ENCODE results near the gene AMFR.

Gene AMFR

DNA sequence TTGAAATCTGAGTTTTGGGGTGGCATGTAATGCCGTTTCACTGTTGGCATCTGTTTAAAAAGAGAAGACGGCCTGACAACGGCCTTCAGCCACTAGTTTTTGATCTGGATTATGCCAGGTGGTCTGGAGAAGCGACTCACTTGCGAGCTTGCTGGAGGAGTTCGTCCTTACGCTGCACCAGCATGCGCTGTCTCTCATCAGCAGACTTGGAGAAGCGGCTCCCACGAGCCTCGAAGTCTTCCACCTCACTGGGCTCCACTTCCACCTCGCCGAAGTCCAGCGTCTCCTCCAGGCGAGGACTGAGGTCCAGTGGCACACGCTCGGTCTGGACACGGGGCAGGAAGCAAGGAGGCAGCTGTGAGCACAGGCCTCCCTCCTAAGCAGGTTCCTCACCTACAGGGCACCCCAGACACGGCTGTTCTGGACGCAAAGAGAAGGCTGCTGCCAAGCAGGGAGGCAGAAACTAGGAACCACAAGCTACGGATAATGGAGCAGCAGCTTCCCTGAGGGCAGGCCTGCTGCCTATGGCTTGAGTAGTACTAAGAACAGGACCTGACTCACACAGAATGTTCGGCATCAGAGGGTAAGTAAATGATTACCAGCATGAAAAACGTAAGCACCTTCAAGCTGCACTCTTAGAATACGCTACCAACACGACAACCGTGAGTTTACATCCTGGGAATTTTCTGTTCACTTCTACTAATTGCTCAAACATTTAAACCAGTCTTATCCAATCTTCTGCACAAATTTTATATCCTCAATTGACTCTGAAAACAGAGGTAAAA, 61.4 kb downstream of the AMFR start:
- no peak for DNase-seq

- no peak for DNase-seq
Observed at GRCh38 chr16:56363181-56363716, 62.1 kb downstream of the AMFR start.

- DNase-seq, result no peak
Observed at GRCh38 chr16:56362706-56363105, 62.6 kb downstream of the AMFR start.

GRCh38 chr16:56362057-56362655, 63.2 kb downstream of the AMFR start:
- DNase-seq, result peak; percentile 1

GRCh38 chr16:56360117-56361008, 65.0 kb downstream of the AMFR start:
- no peak for DNase-seq

DNA sequence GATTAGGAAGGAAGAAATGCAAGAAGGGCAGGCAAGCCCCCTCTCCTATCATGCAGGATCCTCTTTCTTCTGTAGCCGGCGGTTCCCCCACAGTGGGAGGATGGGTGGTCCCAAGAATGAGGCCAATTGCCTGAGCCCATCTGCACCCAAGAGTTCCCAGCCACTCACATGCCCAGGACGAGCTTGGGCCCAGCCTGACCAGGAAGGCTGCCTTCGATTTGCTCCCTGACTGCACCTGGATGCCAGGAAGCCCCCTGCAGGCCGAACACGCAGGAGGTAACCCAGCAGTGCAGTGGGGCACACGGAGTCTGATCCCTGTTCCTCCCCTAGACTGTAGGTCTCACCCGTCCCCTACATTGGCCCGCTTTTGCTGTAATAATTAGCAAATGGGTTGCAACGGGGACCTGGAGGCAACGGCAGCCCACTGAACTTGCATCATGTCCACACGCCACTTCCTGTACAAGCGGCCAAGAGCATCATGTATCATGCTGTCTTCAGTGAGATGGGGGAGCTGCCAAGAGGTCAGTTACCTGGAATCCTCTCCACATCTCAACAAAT, 67.5 kb downstream of the AMFR start:
- no peak for DNase-seq

DNA sequence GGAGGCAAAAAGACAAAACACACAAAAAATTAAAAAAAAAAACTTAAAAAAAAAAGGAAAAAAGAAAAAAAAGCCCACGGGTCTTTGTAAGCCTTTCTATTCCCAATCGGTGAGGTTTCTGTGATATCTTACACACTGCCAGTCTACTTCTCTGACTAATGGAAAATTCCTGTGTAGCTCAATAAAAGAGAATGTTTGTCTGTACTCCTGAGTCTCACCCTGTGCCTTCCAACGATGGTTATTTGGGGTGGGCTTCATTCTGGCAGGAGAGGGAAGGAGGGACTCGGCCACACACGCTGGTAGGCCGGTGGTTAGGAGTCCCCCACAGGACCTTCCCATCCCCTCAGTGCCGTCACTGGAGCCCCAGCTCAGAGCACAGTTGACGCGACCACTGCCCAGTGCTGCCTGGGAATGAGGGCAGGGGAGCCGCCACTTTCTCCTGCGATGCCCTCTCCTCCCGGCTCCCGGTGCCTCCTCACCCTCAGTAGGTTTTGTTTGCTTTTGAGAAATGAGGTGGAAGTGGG, 68.0 kb downstream of the AMFR start:
- peak; percentile 69 for DNase-seq

DNA sequence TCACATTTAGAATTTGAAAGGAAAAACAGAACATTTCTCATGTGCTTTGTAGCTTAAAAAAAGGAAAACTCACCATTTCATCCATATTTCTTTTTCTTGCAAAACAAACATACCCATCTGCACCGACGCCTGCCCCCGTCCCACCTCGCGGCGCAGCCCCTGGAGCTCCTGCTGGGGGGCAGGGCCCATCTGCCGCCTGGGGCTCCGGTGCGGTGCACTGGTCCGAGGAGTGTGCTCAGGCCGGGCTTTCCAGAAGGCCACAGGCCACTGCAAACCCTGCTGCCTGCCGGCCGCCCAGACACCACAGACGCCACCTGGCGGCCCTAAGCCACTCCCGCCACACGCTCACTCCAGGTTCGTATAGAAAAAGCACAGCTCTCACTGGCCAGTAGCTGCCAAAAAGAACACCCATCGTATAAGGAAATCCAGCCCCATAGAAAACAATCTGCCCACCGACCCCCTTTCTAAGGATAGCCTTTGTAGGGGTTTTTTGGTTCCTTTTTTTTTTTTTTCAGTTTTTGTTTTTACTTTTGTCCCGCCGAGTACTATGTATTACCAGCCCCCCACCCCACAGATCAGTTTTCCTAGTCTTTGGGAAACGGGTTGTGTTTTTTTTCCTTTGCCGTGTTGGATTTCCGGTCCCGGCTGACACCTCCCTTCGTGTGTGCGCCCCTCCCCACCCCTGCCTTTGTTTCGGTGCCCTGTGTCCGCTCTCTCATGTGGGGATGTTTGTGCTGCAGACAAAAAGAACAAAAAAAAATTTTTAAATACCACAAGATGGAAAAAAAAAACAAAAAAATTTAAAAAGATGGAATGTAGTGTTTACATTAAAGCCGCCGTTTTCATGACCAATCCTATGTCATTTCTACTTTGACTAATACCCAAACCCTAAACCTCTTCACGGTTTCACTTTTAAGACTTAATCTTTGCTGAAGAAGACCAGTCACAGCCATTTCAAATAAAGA, 68.8 kb downstream of the AMFR start:
- peak; percentile 79 for DNase-seq

DNA sequence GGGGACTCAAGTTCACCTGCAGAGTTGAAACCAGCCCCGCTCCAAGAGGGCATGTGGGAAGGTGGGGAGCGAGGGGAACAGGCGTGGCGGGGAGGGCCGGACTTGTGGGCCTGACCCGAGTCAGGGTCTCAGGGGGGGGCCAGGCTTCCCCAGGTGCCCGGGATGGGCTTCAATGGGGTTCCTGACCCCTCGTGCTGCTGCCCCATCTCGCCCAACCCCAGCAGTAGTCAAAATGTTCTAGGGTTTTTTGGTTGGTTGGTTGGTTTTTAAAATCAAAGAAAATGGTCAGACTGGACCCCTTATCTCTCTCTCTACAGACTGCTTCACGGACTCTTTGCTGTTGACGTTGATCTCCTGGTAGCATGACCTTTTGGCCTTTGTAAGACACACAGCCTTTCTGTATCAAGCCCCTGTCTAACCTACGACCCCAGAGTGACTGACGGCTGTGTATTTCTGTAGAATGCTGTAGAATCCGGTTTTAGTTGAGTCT, 69.5 kb downstream of the AMFR start:
- no peak for DNase-seq

GRCh38 chr16:56355221-56355620, 70.1 kb downstream of the AMFR start:
- DNase-seq, result no peak

GRCh38 chr16:56354746-56355145, 70.6 kb downstream of the AMFR start:
- DNase-seq, result no peak

GRCh38 chr16:56354016-56354415, 71.3 kb downstream of the AMFR start:
- no peak for DNase-seq

DNA sequence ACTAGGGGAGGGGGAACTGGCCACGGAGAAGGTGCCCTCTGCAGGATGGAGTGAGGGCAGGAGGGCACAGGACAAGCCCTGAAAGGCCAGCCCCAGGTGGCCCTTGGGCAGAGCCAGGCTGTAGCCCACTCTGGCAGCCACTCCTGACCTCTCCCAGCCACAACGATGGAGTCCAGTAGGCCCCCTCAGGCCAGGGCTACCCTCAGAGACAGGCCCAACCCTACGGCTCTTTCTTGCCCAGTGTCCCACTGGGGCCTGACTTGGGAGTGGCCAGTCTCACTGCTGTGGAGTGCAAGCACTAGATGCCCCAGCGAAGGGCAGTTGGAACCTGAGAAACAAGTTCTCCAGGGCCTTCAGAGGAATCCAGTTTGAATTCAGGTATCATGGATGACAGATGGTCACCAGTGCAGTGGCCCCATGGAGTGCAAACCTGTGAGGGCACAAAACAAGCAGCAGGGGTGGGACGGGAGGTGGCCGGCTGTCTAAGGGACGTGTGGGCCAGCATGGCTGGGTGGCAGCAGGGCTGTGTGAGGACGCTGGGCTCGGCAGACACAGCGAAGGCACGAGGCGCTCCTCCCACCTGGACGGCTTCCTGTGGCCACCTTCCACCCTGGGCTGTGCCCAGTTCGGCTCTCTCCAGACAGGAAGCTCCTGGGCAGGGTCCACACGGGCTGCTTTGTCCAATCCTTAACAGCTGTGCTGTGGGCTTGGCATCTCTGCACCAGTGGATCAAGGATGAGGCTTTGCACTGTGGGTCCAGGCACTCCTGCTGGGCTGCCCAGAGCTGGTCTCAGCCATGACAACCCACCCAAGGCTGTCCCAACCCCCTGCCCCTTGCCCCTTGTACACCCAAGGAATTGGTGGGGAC, 72.1 kb downstream of the AMFR start:
- DNase-seq, result no peak

GRCh38 chr16:56352351-56353053, 72.8 kb downstream of the AMFR start:
- DNase-seq, result no peak

GRCh38 chr16:56351481-56351880, 73.9 kb downstream of the AMFR start:
- no peak for DNase-seq

- DNase-seq, result no peak
Observed at GRCh38 chr16:56350491-56351405, 74.6 kb downstream of the AMFR start.

DNA sequence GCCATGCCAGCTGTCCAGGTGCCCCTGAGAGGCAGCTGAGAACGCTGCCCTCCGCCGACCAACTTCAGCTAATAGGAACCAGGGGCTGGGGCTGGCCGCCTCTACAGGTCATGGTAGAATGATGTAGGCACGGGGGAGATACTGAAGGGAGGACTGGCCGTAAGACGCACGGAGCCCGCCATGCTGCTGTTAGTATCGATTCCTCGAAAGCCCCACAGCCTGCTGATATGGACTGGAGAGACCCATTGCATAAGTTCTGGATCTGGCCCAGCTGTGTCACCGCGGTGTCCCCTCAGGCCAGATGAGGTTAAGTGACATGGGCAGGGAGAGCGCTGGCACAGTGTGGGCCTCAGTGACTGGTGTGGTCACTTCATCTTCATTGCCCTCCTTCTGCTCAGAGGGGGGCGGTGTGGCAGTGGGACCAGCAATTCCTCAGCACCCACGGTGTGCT, 75.6 kb downstream of the AMFR start:
- no peak for DNase-seq

DNA sequence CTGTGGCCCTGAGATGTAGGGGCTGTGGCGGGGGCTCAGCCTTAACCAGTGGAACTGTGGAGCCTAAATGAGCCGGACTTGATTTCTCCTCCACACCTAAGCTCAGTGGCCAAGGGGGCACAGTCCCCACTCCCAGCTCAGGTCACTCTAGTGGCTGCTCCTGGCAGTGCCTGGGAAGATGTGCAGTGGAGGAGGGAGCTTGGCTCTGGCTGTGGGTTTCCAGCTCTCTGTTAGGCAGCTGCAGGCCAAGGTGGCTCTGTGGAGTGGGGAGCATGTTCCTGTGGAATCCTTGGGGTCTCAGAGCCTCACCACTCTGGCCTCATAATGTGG, 76.3 kb downstream of the AMFR start:
- no peak for DNase-seq
